ENCODE results near the gene HPSE2. TPM values are rescaled to one million over a fixed set of nuclear protein-coding genes. Genes with fewer than 3 reads are reported as not detected.

The HPSE2 gene
- total RNA-seq, 1 experiment from 2014 or later: 0.20 TPM

DNA sequence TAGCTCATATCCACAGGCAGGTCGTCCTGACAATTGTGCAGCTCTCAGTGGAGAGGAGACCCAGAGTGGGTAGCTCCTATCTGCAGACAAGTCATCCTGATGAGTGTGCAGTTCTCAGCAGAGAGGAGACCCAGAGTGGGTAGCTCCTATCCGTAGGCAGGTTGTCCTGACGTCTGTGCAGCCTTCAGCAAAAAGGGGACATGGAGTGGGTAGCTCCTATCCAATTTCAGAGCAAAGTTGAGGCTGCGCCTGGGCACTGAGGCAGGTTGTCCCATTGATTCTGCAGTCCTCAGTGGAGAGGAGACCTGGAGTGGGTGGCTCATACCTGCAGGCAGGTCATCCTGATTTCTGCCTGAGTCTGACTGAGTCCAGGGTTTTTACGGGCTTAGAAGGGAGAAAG is 111.8 kb downstream of the HPSE2 start:
- Mint-ChIP-seq H3K27ac (no peak overlapping the region), H3K27me3 (ENCODE audit: low read depth) (no peaks in the 10 kb centered on the region), H3K9me3 (peaks cover 30 to 31% of the 10 kb centered on the region in 2 experiments), H3K4me3 (no peak overlapping the region), H3K4me1 (peaks cover 0 to 6% of the 10 kb centered on the region in 2 experiments; a peak in 1 of 4 replicates), H3K36me3 (ENCODE audit: insufficient read depth in 1 of 3, low read depth in 3 of 3) (peaks cover 2 to 14% (median 4%) of the 10 kb centered on the region in 3 experiments; a peak in 5 of 7 replicates)
- Histone ChIP-seq H2AFZ (ENCODE audit: low read length) (no peak overlapping the region), H3K79me1 (ENCODE audit: insufficient read depth, low read depth, low read length, poor library complexity, severe bottlenecking) (no peaks in the 10 kb centered on the region), H3K56ac (ENCODE audit: insufficient read length, low read depth, low read length) (no peak overlapping the region), H3K27ac (ENCODE audit: insufficient read length, low read depth, low read length) (no peak overlapping the region), H3K4ac (ENCODE audit: low read depth, low read length) (no peak overlapping the region), H3K14ac (ENCODE audit: insufficient read depth, low read length) (no peak overlapping the region; the same call in 1 of the 2 replicates), H3T11ph (ENCODE audit: low read length) (no peak overlapping the region), H3K9ac (ENCODE audit: extremely low read depth, insufficient read length, low read length) (no peak overlapping the region), H2AK5ac (ENCODE audit: insufficient read length, low read length) (no peak overlapping the region), H3K27me3 (ENCODE audit: insufficient read depth, low read length) (no peaks in the 10 kb centered on the region), H4K8ac (replicated peaks; ENCODE audit: insufficient read length, low read depth, low read length) (no peak overlapping the region), H2BK15ac (ENCODE audit: low read depth, low read length) (no peak overlapping the region), H3K23me2 (ENCODE audit: insufficient read length, low read depth, low read length, poor library complexity, severe bottlenecking) (no peaks in the 10 kb centered on the region), H3K23ac (ENCODE audit: insufficient read length, low read depth, low read length) (no peak overlapping the region), H3K18ac (ENCODE audit: insufficient read length, low read depth, low read length) (no peak overlapping the region), H4K91ac (ENCODE audit: insufficient read length, low read depth, low read length) (no peak overlapping the region), H3K4me2 (ENCODE audit: insufficient read depth, insufficient read length, low read length) (no peak overlapping the region), H2BK12ac (ENCODE audit: insufficient read length, low read depth, low read length) (no peak overlapping the region), H3K4me1 (ENCODE audit: insufficient read depth, low read length) (no peaks in the 10 kb centered on the region), H3K9me3 (ENCODE audit: control insufficient read depth, low read depth, low read length) (peaks cover 11% of the 10 kb centered on the region), H2BK20ac (ENCODE audit: low read depth, low read length, poor library complexity, severe bottlenecking) (no peak overlapping the region), H4K20me1 (ENCODE audit: control insufficient read depth, insufficient read depth, insufficient read length) (no peaks in the 10 kb centered on the region), H3K79me2 (ENCODE audit: insufficient read depth, low read length) (no peaks in the 10 kb centered on the region), H2BK5ac (ENCODE audit: insufficient read length, low read length) (no peak overlapping the region), H4K5ac (ENCODE audit: insufficient read length, low read depth, low read length) (no peak overlapping the region), H2BK120ac (ENCODE audit: low read depth, low read length, poor library complexity, severe bottlenecking) (no peak overlapping the region)
- no peak for DNase-seq
- TF ChIP-seq, protein P1, sequence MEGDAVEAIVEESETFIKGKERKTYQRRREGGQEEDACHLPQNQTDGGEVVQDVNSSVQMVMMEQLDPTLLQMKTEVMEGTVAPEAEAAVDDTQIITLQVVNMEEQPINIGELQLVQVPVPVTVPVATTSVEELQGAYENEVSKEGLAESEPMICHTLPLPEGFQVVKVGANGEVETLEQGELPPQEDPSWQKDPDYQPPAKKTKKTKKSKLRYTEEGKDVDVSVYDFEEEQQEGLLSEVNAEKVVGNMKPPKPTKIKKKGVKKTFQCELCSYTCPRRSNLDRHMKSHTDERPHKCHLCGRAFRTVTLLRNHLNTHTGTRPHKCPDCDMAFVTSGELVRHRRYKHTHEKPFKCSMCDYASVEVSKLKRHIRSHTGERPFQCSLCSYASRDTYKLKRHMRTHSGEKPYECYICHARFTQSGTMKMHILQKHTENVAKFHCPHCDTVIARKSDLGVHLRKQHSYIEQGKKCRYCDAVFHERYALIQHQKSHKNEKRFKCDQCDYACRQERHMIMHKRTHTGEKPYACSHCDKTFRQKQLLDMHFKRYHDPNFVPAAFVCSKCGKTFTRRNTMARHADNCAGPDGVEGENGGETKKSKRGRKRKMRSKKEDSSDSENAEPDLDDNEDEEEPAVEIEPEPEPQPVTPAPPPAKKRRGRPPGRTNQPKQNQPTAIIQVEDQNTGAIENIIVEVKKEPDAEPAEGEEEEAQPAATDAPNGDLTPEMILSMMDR (conservative IDR thresholded peaks at IDR 0.05): no peak
- no CpG with 5 or more reads among the region's 5 CpGs for WGBS (ENCODE audit: extremely low coverage, insufficient read length, low lambda C conversion rate)
